Gastrocnemius medialis (tissue), 4 donors: ENCODE data around the gene TMOD3.
A peak's percentile ranks its signal among the peaks of the same experiment; 100 is the strongest.

Experiments used
- POLR2A ChIP-seq, 2 donors: fragments of 450-650 bp; IDR thresholded peaks; one replicate each; pipeline ENCODE4 v1.6.1; 2017; ENCODE audit warnings: antibody characterized with exemption in 2 of 2, mild to moderate bottlenecking in 2 of 2, moderate library complexity in 2 of 2
- TF ChIP-seq, protein P1 (sequence below), 5 experiments: fragments of 450-650 bp in 3 of 5; fragments of 200-600 bp in 2 of 5; sonication (generic) in 2 of 5; IDR thresholded peaks in 4 of 5; conservative IDR thresholded peaks in 1 of 5; 1 replicate in 4 of 5; 2 replicates in 1 of 5; pipeline ENCODE4 v1.5.1; 2016 to 2019; ENCODE audit warnings: antibody characterized with exemption in 5 of 5, mild to moderate bottlenecking in 3 of 5, moderate library complexity in 3 of 5

DNA sequence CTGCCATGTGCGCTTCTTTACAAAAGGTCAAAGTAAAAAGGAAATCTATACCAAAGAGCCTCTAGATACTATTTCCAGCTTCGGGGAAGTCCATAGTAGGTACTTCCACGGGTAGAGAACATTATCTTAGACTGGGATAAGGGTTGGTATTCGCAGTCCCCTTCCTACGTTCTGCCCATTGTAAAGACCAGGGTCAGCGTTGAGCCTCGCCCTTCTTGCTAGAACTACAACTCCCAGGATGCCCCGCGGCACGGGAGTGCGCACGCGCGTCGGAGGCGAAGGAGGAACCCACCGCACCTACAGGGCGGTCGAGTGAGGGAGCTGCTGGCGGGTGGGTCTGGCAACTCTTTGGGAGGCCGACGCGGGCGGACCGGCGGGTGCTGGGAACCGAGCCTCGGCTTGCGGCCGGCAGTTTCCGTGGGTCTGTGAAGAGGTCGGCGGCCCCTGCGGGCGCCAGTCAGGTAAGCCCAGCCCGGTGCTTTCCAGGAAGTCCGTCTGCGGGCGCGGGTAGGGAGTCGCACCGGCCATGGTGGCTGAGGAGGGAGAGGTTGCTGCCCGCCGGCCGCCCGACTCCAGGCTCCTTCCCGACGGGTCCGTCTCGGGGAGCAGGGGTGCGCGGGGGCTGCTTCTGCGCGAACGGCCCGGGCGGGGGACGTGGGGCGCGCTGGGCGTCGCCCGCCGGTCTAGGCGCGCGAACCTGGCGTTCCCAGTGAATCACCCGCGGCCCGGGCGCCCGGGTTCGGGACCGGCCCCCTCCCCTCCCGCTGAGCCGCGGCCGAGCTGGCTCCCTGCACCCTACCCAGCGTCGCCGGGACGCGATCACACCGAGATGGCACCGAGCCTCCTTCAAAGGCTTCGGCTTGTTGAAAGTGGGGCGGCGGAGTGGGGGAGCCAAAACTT is at the start of gene TMOD3:
- peak; percentile 73 to 86 for TF ChIP-seq POLR2A (IDR thresholded peaks at IDR 0.05)
- TF ChIP-seq, protein P1, sequence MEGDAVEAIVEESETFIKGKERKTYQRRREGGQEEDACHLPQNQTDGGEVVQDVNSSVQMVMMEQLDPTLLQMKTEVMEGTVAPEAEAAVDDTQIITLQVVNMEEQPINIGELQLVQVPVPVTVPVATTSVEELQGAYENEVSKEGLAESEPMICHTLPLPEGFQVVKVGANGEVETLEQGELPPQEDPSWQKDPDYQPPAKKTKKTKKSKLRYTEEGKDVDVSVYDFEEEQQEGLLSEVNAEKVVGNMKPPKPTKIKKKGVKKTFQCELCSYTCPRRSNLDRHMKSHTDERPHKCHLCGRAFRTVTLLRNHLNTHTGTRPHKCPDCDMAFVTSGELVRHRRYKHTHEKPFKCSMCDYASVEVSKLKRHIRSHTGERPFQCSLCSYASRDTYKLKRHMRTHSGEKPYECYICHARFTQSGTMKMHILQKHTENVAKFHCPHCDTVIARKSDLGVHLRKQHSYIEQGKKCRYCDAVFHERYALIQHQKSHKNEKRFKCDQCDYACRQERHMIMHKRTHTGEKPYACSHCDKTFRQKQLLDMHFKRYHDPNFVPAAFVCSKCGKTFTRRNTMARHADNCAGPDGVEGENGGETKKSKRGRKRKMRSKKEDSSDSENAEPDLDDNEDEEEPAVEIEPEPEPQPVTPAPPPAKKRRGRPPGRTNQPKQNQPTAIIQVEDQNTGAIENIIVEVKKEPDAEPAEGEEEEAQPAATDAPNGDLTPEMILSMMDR (IDR thresholded peaks at IDR 0.05 in 4 of 5, conservative IDR thresholded peaks at IDR 0.05 in 1 of 5), result peak in 1 of 5 experiments; percentile 16
